Measurements from ENCODE around the gene RBM20.
A peak's percentile ranks its signal among the peaks of the same experiment; 100 is the strongest.

The RBM20 gene

GRCh38 chr10:110794808-110795207, 150.7 kb downstream of the RBM20 start:
- Histone ChIP-seq H3K4me1 (peaks cover 51% of the 10 kb centered on the region), H2AFZ (peak overlapping the region; percentile 81), H3K36me3 (ENCODE audit: control insufficient read depth, insufficient read depth, low read length) (no peaks in the 10 kb centered on the region), H3K27me3 (ENCODE audit: control insufficient read depth, insufficient read depth, low read length) (no peaks in the 10 kb centered on the region), H3K9ac (no peak overlapping the region), H3K27ac (peak overlapping the region; percentile 82), H3K4me2 (ENCODE audit: low read length) (no peak overlapping the region), H3K9me3 (ENCODE audit: control insufficient read depth, low read length) (no peaks in the 10 kb centered on the region), H3K4me3 (ENCODE audit: low read depth, low read length) (no peak overlapping the region), H3K79me2 (no peaks in the 10 kb centered on the region)
- no peak for TF ChIP-seq CTCF (IDR thresholded peaks at IDR 0.05)

- Histone ChIP-seq H3K27me3 (ENCODE audit: control insufficient read depth, insufficient read depth, low read length) (no peaks in the 10 kb centered on the region), H3K4me2 (ENCODE audit: low read length) (no peak overlapping the region), H3K4me1 (peaks cover 33% of the 10 kb centered on the region), H3K36me3 (ENCODE audit: control insufficient read depth, insufficient read depth, low read length) (no peaks in the 10 kb centered on the region), H3K27ac (no peak overlapping the region), H2AFZ (no peak overlapping the region), H3K4me3 (ENCODE audit: low read depth, low read length) (no peak overlapping the region), H3K79me2 (no peaks in the 10 kb centered on the region), H3K9ac (no peak overlapping the region), H3K9me3 (ENCODE audit: control insufficient read depth, low read length) (no peaks in the 10 kb centered on the region)
- TF ChIP-seq CTCF (IDR thresholded peaks at IDR 0.05) = no peak
Observed at GRCh38 chr10:110797416-110797815, 153.3 kb downstream of the RBM20 start.

GRCh38 chr10:110798340-110798739, 154.2 kb downstream of the RBM20 start:
- Histone ChIP-seq H3K27me3 (ENCODE audit: control insufficient read depth, insufficient read depth, low read length) (no peaks in the 10 kb centered on the region), H3K4me3 (ENCODE audit: low read depth, low read length) (no peak overlapping the region), H3K27ac (no peak overlapping the region), H3K4me1 (peaks cover 31% of the 10 kb centered on the region), H3K79me2 (no peaks in the 10 kb centered on the region), H3K4me2 (ENCODE audit: low read length) (no peak overlapping the region), H3K9me3 (ENCODE audit: control insufficient read depth, low read length) (no peaks in the 10 kb centered on the region), H3K9ac (no peak overlapping the region), H2AFZ (no peak overlapping the region), H3K36me3 (ENCODE audit: control insufficient read depth, insufficient read depth, low read length) (no peaks in the 10 kb centered on the region)
- no peak for TF ChIP-seq CTCF (IDR thresholded peaks at IDR 0.05)

DNA sequence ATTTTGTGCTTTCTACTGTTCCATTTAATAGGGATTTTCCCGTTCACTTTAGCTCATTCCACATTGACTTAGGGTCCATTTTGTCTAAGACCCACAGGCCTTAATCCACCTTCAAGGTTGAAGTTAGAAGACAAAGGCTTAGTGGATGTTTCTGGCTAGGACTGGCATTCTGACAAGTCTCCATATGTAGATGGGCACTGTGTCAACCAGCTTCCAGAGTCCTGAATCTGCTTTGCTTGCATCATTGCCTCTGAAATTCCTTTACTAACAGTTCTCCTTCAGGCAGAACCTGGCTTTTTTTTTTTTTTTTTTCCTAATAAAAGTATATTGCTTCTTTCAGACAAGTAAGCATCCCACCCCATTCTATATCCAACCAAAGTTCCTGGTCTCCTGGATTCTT, 158.0 kb downstream of the RBM20 start:
- Histone ChIP-seq H3K4me3 (ENCODE audit: low read depth, low read length) (peak overlapping the region; percentile 25), H3K9ac (no peak overlapping the region)
- TF ChIP-seq CTCF (IDR thresholded peaks at IDR 0.05) = no peak

GRCh38 chr10:110802551-110803238, 158.6 kb downstream of the RBM20 start:
- Histone ChIP-seq H2AFZ (peak overlapping the region; percentile 47), H3K4me2 (ENCODE audit: low read length) (peak overlapping the region; percentile 70), H3K27me3 (ENCODE audit: control insufficient read depth, insufficient read depth, low read length) (no peaks in the 10 kb centered on the region), H3K9me3 (ENCODE audit: control insufficient read depth, low read length) (no peaks in the 10 kb centered on the region), H3K4me1 (peaks cover 44% of the 10 kb centered on the region), H3K79me2 (no peaks in the 10 kb centered on the region), H3K36me3 (ENCODE audit: control insufficient read depth, insufficient read depth, low read length) (no peaks in the 10 kb centered on the region), H3K4me3 (ENCODE audit: low read depth, low read length) (peak overlapping the region; percentile 25), H3K27ac (peak overlapping the region; percentile 87), H3K9ac (no peak overlapping the region)
- TF ChIP-seq CTCF (IDR thresholded peaks at IDR 0.05) = no peak

More for the DNA sequence above, 158.0 kb downstream of the RBM20 start:
- Histone ChIP-seq H3K4me2 (ENCODE audit: low read length) (peak overlapping the region; percentile 70), H3K79me2 (no peaks in the 10 kb centered on the region), H2AFZ (peak overlapping the region; percentile 47), H3K36me3 (ENCODE audit: control insufficient read depth, insufficient read depth, low read length) (no peaks in the 10 kb centered on the region), H3K4me1 (peaks cover 38% of the 10 kb centered on the region), H3K9me3 (ENCODE audit: control insufficient read depth, low read length) (no peaks in the 10 kb centered on the region), H3K27ac (peak overlapping the region; percentile 87), H3K27me3 (ENCODE audit: control insufficient read depth, insufficient read depth, low read length) (no peaks in the 10 kb centered on the region)

Measured in parathyroid adenoma (tissue), 2 donors.